ENCODE measurements around the gene APBB2.

The APBB2 gene

DNA sequence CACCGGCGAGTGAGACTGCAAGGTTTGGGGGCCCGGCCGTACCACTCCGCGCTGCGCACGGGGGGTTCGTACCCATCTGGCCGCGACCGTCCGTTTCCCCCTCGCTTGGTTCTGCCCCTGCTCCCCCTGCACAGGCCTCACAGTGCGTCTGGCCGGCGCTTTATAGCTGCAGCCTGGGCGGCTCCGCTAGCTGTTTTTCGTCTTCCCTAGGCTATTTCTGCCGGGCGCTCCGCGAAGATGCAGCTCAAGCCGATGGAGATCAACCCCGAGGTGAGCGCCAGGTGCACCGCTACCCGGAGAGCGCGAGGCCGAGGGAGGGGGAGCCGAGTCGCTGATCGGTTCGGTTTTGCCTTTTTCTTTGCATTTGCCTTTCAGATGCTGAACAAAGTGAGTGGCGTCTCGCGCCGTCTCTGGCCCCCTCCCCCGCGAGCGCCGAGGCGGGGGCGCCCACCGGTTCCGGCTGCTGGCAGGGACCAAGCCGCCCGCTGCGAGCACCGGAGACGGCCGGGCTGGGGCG lies 42.5 kb upstream of the APBB2 start, which contains the start of gene UCHL1:
TSS of gene UCHL1 (plus strand) at position 189 of the 517 bp plus-strand sequence. CDS start at position 238, 49 bp downstream.
- peak within 1 kb of the TSS; percentile 88 for H3K9ac ChIP-seq (ENCODE audit: low read length)
- H3F3A ChIP-seq (ENCODE audit: insufficient read depth, low read length), result no peaks in the 10 kb centered on the region
- H3K36me3 ChIP-seq (ENCODE audit: insufficient read depth, low read length), result peaks cover 42% of the 10 kb centered on the region
- no peaks in the 10 kb centered on the region for H4K20me1 ChIP-seq (ENCODE audit: insufficient read depth, low read length)
- H3K9me2 ChIP-seq (ENCODE audit: low read depth, low read length), result no peaks in the 10 kb centered on the region
- TF ChIP-seq EZH2 (IDR thresholded peaks at IDR 0.05; ENCODE audit: borderline replicate concordance, low read length), result no peak
- TF ChIP-seq, protein P1, sequence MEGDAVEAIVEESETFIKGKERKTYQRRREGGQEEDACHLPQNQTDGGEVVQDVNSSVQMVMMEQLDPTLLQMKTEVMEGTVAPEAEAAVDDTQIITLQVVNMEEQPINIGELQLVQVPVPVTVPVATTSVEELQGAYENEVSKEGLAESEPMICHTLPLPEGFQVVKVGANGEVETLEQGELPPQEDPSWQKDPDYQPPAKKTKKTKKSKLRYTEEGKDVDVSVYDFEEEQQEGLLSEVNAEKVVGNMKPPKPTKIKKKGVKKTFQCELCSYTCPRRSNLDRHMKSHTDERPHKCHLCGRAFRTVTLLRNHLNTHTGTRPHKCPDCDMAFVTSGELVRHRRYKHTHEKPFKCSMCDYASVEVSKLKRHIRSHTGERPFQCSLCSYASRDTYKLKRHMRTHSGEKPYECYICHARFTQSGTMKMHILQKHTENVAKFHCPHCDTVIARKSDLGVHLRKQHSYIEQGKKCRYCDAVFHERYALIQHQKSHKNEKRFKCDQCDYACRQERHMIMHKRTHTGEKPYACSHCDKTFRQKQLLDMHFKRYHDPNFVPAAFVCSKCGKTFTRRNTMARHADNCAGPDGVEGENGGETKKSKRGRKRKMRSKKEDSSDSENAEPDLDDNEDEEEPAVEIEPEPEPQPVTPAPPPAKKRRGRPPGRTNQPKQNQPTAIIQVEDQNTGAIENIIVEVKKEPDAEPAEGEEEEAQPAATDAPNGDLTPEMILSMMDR (IDR thresholded peaks at IDR 0.05; ENCODE audit: low read length), result no peak
- peaks cover 24% of the 10 kb centered on the region for H3K4me1 ChIP-seq (ENCODE audit: insufficient read depth, low read length, severe bottlenecking)
- H3K4me3 ChIP-seq (ENCODE audit: low read depth, low read length, poor library complexity, severe bottlenecking), result peak within 1 kb of the TSS; percentile 74
- peaks cover 18% of the 10 kb centered on the region for H3K79me2 ChIP-seq (ENCODE audit: insufficient read depth, low read length)
- peak within 1 kb of the TSS; percentile 93 for H2AFZ ChIP-seq (ENCODE audit: low read length)
- H3K4me2 ChIP-seq (ENCODE audit: low read length), result peak within 1 kb of the TSS; percentile 93
- peak within 1 kb of the TSS; percentile 75 for H3K27ac ChIP-seq (ENCODE audit: low read depth, low read length, poor library complexity, severe bottlenecking)
- no peaks in the 10 kb centered on the region for H3K9me3 ChIP-seq (ENCODE audit: low read length)
- no peaks in the 10 kb centered on the region for H3K27me3 ChIP-seq (ENCODE audit: insufficient read depth, low read length)

DNA sequence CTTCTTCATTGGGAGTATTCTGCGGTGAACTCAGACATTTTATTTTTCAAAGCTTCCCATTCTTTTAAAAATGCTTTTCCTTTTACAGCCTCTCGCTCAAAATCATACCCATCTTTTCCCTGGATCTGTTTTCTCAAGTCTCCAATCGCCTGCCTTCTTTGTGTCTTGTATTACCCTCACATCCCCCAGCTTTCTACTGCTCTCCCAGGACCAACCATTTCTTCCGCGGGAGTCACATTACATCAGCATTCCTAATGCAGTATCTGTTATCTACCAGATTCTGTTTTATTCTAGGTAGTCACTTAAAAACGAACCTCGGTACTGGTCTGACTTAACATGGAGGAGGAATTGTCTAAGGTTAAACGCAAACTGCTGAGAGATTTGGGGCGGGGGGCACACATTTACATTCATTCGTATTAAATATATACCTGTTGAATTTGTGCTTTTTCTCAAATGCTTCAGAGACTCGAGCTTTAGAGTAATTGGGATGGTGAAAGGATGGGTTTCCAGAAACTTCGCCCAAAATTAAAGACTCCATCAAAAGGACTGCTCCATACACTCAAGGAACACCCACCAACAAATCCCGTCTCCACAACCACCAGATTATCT lies 41.9 kb upstream of the APBB2 start:
- Histone ChIP-seq H3K4me3 (ENCODE audit: low read depth, low read length, poor library complexity, severe bottlenecking) (peak overlapping the region; percentile 74), H3K36me3 (ENCODE audit: insufficient read depth, low read length) (peaks cover 36% of the 10 kb centered on the region), H3K27me3 (ENCODE audit: insufficient read depth, low read length) (no peaks in the 10 kb centered on the region), H3K27ac (ENCODE audit: low read depth, low read length, poor library complexity, severe bottlenecking) (no peak overlapping the region), H3K79me2 (ENCODE audit: insufficient read depth, low read length) (peaks cover 18% of the 10 kb centered on the region), H3F3A (ENCODE audit: insufficient read depth, low read length) (no peaks in the 10 kb centered on the region), H3K4me2 (ENCODE audit: low read length) (peak overlapping the region; percentile 93), H2AFZ (ENCODE audit: low read length) (peak overlapping the region; percentile 93), H4K20me1 (ENCODE audit: insufficient read depth, low read length) (no peaks in the 10 kb centered on the region), H3K9ac (ENCODE audit: low read length) (peak overlapping the region; percentile 53; the same call in 1 of the 2 replicates), H3K9me3 (ENCODE audit: low read length) (no peaks in the 10 kb centered on the region), H3K4me1 (ENCODE audit: insufficient read depth, low read length, severe bottlenecking) (peaks cover 24% of the 10 kb centered on the region), H3K9me2 (ENCODE audit: low read depth, low read length) (no peaks in the 10 kb centered on the region)
- TF ChIP-seq, protein P1 (IDR thresholded peaks at IDR 0.05; ENCODE audit: low read length), result no peak
- TF ChIP-seq EZH2 (IDR thresholded peaks at IDR 0.05; ENCODE audit: borderline replicate concordance, low read length), result no peak

DNA sequence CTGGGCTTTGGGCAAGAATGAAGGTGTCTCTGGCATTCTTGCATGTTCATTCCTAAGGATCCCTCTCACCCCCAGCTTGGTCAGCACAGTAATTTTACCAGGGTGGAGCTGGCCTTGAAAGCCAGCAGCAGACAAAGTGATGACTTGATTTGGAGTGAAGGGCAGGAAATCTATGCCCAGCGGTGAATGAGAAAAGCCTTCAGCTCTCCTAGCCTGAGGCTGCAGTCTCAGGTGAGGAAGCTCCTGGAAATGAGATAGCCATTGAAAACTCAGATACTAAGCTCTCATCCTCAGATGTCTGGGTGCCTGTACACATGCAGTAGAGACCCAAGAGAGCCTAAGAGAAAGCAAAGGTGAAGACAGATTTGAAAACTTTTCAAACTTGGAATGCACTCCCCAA lies 31.6 kb upstream of the APBB2 start:
- H3K4me3 ChIP-seq (ENCODE audit: low read depth, low read length, poor library complexity, severe bottlenecking), result no peak overlapping the region
- H3K27me3 ChIP-seq (ENCODE audit: insufficient read depth, low read length), result no peaks in the 10 kb centered on the region; the same call in 1 of the 2 replicates
- no peak overlapping the region for H3K4me2 ChIP-seq (ENCODE audit: low read length)
- no peak overlapping the region for H3K27ac ChIP-seq (ENCODE audit: low read depth, low read length, poor library complexity, severe bottlenecking)
- TF ChIP-seq, protein P1 (IDR thresholded peaks at IDR 0.05; ENCODE audit: low read length), result no peak
- TF ChIP-seq EZH2 (IDR thresholded peaks at IDR 0.05; ENCODE audit: borderline replicate concordance, low read length), result no peak
- no peaks in the 10 kb centered on the region for H3K9me3 ChIP-seq (ENCODE audit: low read length)
- no peaks in the 10 kb centered on the region for H3K9me2 ChIP-seq (ENCODE audit: low read depth, low read length)
- H3F3A ChIP-seq (ENCODE audit: insufficient read depth, low read length), result no peaks in the 10 kb centered on the region
- no peaks in the 10 kb centered on the region for H3K36me3 ChIP-seq (ENCODE audit: insufficient read depth, low read length)
- H3K9ac ChIP-seq (ENCODE audit: low read length), result no peak overlapping the region
- no peaks in the 10 kb centered on the region for H3K79me2 ChIP-seq (ENCODE audit: insufficient read depth, low read length)
- H4K20me1 ChIP-seq (ENCODE audit: insufficient read depth, low read length), result no peaks in the 10 kb centered on the region
- no peak overlapping the region for H2AFZ ChIP-seq (ENCODE audit: low read length)
- H3K4me1 ChIP-seq (ENCODE audit: insufficient read depth, low read length, severe bottlenecking), result no peaks in the 10 kb centered on the region

Measured in OCI-LY1 (cell line).